Nucleus accumbens (tissue), 56 donors: ENCODE data around the gene PRDM16.

Experiments
- DNase-seq, 56 donors: peaks; one replicate each; lab custom pipeline; 2025; lab: John Stamatoyannopoulos, UW

PRDM16 gene

GRCh38 chr1:3115275-3116149 lies 46.5 kb downstream of the PRDM16 start:
- no peak for DNase-seq

GRCh38 chr1:3116150-3116510 lies 47.1 kb downstream of the PRDM16 start:
- DNase-seq: no peak

- no peak for DNase-seq
Observed at GRCh38 chr1:3116560-3116959, 47.6 kb downstream of the PRDM16 start.

DNA sequence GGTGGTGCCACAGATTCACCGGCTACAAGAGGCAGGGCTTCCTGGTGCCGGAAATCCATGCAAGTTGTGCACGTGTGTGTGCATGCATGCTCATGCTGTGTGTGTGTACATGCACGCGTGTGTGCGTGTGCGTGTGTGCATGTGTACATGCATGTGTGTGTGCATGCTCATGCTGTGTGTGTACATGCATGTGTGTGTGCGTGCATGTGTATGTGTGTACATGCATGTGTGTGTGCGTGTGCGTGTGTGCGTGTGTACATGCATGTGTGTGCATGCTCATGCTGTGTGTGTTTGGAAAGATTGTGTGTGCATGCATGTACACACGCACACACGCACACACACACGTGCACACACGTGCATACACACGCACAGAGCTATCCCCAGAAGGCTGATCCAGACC lies 48.9 kb downstream of the PRDM16 start:
- no peak for DNase-seq

- DNase-seq: no peak
Observed at GRCh38 chr1:3119061-3119460, 50.1 kb downstream of the PRDM16 start.

GRCh38 chr1:3119725-3120124 lies 50.7 kb downstream of the PRDM16 start:
- DNase-seq: no peak

GRCh38 chr1:3120140-3120539 lies 51.1 kb downstream of the PRDM16 start:
- DNase-seq: no peak

DNA sequence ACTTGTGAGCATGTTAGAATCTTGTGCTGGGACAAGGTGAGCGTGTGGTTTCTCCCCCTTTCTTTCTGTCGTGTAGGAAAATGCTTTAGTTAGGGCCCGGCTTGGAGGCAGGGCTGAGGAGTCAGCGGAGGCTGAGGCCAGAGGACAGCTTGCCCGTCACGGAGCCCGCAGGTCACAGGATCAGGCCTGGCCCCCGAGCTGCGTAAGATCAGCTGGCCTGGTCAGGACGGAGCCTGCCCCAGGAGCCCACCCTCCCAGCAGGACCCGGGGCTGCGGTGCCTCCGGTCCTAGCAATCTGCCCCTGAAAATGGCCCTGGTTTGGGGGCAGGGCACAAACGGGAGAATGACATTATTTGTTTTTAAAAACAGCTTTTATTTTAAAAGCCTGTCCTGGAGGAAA lies 52.0 kb downstream of the PRDM16 start:
- DNase-seq: no peak

GRCh38 chr1:3121401-3122210 lies 52.6 kb downstream of the PRDM16 start:
- DNase-seq: no peak

DNA sequence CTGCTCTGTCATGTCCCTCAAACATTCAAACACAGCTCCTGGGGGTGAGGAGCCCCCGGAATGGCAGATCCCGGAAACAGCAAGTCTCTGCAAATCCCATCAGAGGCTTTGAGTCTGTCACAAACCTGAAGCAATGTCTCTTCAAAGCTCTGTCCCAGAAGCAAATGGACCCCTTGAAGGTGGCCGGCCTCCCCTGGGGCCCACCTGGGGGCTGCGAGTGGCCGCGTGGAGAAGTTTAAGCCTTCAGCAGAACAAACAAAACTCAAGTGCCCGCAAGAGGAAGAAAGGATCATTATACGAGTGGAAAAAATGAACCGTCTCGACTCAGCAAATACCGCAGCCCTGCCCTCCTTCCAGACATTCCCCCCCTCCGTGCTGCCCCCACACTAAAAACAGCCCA lies 53.3 kb downstream of the PRDM16 start:
- no peak for DNase-seq

- DNase-seq: no peak
Observed at GRCh38 chr1:3124246-3124645, 55.2 kb downstream of the PRDM16 start.

DNA sequence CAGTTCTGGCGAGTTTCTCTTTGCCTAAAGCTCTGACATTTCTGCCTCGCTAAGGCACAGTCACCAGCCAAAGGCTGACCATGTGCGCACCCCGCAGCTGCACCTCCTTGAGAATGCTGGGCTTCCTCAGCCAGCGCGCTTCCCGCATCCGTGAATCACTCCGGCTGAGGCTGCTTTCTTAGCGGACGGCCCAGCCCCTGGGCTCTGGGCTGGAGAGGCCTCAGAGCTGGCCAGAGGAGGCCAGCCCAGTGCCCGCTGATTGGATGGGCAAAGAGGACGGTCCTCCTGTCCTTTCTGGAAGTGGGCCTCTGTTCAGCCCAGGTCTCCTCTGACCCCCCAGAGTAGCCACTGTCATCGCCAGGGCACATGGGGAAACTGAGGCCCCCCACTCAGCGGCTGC lies 56.1 kb downstream of the PRDM16 start:
- peak in 2 of 56 donors; percentile 22 to 40 for DNase-seq

GRCh38 chr1:3125546-3126368 lies 56.8 kb downstream of the PRDM16 start:
- peak in 18 of 56 donors; percentile 15 to 75 (median 44) for DNase-seq

DNA sequence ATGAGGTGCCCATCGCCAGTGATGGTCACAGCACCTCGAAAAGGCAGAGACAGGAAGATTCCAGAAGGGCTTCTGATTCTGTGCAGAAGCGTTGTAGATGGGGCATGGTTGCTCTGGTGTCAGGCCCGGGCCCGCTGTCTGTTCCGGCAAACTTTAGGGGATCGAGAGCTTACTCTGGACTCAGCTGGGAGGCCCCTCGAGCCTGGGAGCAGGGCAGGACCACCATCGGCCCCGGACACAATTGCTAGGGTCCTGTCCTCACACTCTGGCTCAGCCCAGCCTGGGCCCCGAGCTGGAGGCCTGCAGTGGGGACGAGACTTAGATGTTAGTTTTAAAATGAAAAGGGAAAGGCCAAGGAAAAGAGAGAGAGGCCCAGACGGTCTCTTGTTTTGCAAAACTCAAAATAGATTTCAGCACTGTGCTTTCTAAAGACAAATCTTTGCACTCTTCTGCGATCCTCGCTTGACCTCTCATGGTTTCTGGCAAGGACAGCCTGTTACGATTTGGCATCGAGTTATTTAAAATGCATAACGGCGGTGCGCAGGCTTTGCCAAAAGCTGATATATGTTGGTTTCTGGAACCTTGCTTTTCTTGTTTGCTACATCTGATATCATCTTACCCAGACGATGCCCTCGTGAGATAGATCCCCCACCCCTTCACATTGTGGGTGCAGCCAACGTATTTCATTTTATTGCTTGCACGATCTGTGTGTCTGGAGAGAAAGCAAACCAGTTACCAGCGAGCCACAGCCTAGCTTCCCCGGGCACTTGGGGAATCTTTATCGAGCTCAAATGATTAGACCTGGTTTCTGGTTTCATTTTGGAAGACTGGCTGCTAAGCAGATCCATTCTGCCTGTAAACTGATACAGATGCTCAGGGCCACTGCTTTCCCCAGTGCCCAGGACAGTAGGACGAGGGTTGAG lies 58.0 kb downstream of the PRDM16 start:
- DNase-seq: no peak

GRCh38 chr1:3127738-3128137 lies 58.7 kb downstream of the PRDM16 start:
- DNase-seq: peak in 20 of 56 donors; percentile 11 to 68 (median 31)

- DNase-seq: no peak
Observed at GRCh38 chr1:3128431-3129132, 59.6 kb downstream of the PRDM16 start.

DNA sequence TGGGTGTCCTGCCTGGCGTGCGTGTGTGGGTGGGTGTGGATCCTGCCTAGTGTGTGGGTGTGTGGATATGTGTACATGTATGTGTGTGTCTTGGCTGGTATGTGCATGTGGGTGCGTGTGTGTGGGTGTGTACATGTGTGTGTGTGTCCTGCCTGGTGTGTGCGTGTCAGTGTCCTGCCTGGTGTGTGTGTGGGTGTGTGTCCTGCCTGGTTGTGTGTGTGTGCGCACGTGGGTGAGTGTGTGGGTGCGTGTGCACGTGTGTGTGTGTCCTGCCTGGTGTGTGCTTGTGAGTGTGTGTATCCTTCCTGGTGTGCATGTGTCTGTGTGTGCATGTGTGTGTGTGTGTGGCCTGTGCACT lies 60.1 kb downstream of the PRDM16 start:
- peak in 1 of 56 donors; percentile 20 for DNase-seq

- no peak for DNase-seq
Observed at GRCh38 chr1:3130268-3130667, 61.3 kb downstream of the PRDM16 start.

GRCh38 chr1:3132660-3133059 lies 63.7 kb downstream of the PRDM16 start:
- DNase-seq: no peak
